K562 (cell line): ENCODE measurements around the gene SELPLG. TPM values are rescaled to one million over a fixed set of nuclear protein-coding genes. Genes with fewer than 3 reads are reported as not detected.

Experiments
- BDP1 ChIP-seq: IDR thresholded peaks from 3 replicates; pipeline ENCODE4 v1.6.1; 2011; ENCODE audit not compliant: insufficient read length, insufficient read depth
- CBX1 ChIP-seq: sonication (generic); IDR thresholded peaks from 2 replicates; pipeline ENCODE4 v1.6.1; 2016; ENCODE audit warnings: antibody characterized with exemption, low read depth, mild to moderate bottlenecking
- COPS2 ChIP-seq: fragments of 450-650 bp; conservative IDR thresholded peaks from 2 replicates; pipeline ENCODE4 v1.6.1; 2016; ENCODE audit warnings: mild to moderate bottlenecking, moderate library complexity
- CREB1 ChIP-seq, 2 experiments: sonication (generic) in 1 of 2; formaldehyde crosslinking in 1 of 2; IDR thresholded peaks; 2 replicates each; pipeline versions ENCODE4 v1.6.1 to v1.8.0; 2012 to 2022; ENCODE audit warnings: inconsistent platforms in 1 of 2, mild to moderate bottlenecking in 1 of 2, missing genetic modification reagents in 1 of 2, moderate library complexity in 1 of 2
- CSDE1 ChIP-seq, 2 experiments: fragments of 450-650 bp; IDR thresholded peaks; 2 replicates each; pipeline ENCODE4 v1.6.1; 2016; ENCODE audit warnings: mild to moderate bottlenecking in 1 of 2
- MBD2 ChIP-seq: sonication (generic); IDR thresholded peaks from 2 replicates; pipeline ENCODE4 v1.6.1; 2016; ENCODE audit warnings: low read depth, borderline replicate concordance
- MTA2 ChIP-seq: fragments of 450-650 bp; IDR thresholded peaks from 2 replicates; pipeline ENCODE4 v1.6.1; 2016; ENCODE audit warnings: low read depth
- NR4A1 ChIP-seq, 2 experiments: fragments of 250-450 bp in 1 of 2; fragments of 450-650 bp in 1 of 2; sonication (Bioruptor Pico) in 1 of 2; IDR thresholded peaks; 2 replicates each; pipeline versions ENCODE4 v1.4.0 to v1.6.1; 2016 to 2020; ENCODE audit warnings: mild to moderate bottlenecking in 2 of 2, missing compliant biosample characterization in 1 of 2, missing genetic modification characterization in 1 of 2, moderate library complexity in 1 of 2
- RFX7 ChIP-seq: fragments of 250-450 bp; sonication (Bioruptor Pico); IDR thresholded peaks from 2 replicates; pipeline ENCODE4 v1.5.1; 2021; ENCODE audit warnings: mild to moderate bottlenecking
- SMARCA5 ChIP-seq: fragments of 450-650 bp; IDR thresholded peaks from 2 replicates; pipeline ENCODE4 v1.6.1; 2016
- U2AF2 ChIP-seq: fragments of 200-400 bp; formaldehyde crosslinking; optimal IDR thresholded peaks from 2 replicates; pipeline ENCODE3; 2017; ENCODE audit warnings: low read depth, mild to moderate bottlenecking, low read length
- WHSC1 ChIP-seq: IDR thresholded peaks from one replicate; pipeline ENCODE4 v1.6.1; 2012; ENCODE audit warnings: low read length, control low read depth, inconsistent platforms
- ZBTB49 ChIP-seq: sonication (generic); formaldehyde crosslinking; IDR thresholded peaks from 2 replicates; pipeline ENCODE4 v1.8.0; 2022; ENCODE audit warnings: missing genetic modification reagents, mild to moderate bottlenecking, borderline replicate concordance
- ZNF197 ChIP-seq: fragments of 200-800 bp; sonication (Bioruptor generic); IDR thresholded peaks from 2 replicates; pipeline ENCODE4 v1.6.1; 2016; ENCODE audit warnings: low read depth, missing genetic modification characterization, missing compliant biosample characterization
- ZNF212 ChIP-seq: fragments of 450-650 bp; formaldehyde crosslinking; IDR thresholded peaks from 2 replicates; pipeline ENCODE4 v1.4.0; 2020; ENCODE audit warnings: mild to moderate bottlenecking
- ZNF740 ChIP-seq, 3 experiments: fragments of 200-800 bp in 1 of 3; sonication (Bioruptor generic) in 1 of 3; sonication (generic) in 1 of 3; formaldehyde crosslinking in 1 of 3; IDR thresholded peaks; 2 replicates each; pipeline versions ENCODE4 v1.6.1 to v1.8.0; 2016 to 2022; ENCODE audit warnings: mild to moderate bottlenecking in 2 of 3, missing compliant biosample characterization in 2 of 3, missing genetic modification characterization in 2 of 3, missing genetic modification reagents in 1 of 3
- polyA plus RNA-seq, 8 experiments: library from polyadenylated mRNA; depleted of rRNA in 4 of 8; stranded (reverse) in 5 of 8; unstranded in 3 of 8; fragments of >200 nt; fragmentation: Nextera tagmentation in 2 of 8; fragmentation: Illumina TruSeq in 1 of 8; extraction: Ambion mirVana in 2 of 8; extraction: Trizol in 1 of 8; gene quantifications; 2 replicates each; pipeline versions ENCODE4 v1.2.1 to v1.2.3, GENCODE V29; 2011 to 2014; ENCODE audit warnings: inconsistent platforms in 1 of 8, missing spikeins in 1 of 8
- total RNA-seq, 7 experiments: library from RNA; depleted of rRNA in 6 of 7; stranded (reverse); fragments of >200 nt in 6 of 7; fragmentation: Illumina TruSeq in 2 of 7; extraction: Trizol in 2 of 7; gene quantifications; 2 replicates each; pipeline versions ENCODE4 v1.2.1 to v1.2.3, GENCODE V29; 2011 to 2021; ENCODE audit warnings: low replicate concordance in 1 of 7
- TF ChIP-seq, protein P1 (sequence below): sonication (generic); formaldehyde crosslinking; IDR thresholded peaks from 2 replicates; pipeline ENCODE4 v1.8.1; 2023; ENCODE audit warnings: mild to moderate bottlenecking, missing genetic modification reagents
- TF ChIP-seq, protein P2 (sequence below): fragments of 250-450 bp; sonication (Bioruptor Pico); IDR thresholded peaks from 2 replicates; pipeline ENCODE4 v1.6.1; 2021; ENCODE audit warnings: mild to moderate bottlenecking

The SELPLG gene
- total and polyA plus RNA-seq, 9 of the 15 experiments (the other 6 are each of a cell fraction or from before 2014, with no cell fraction given): 0.22 to 10.2 (median 1.7) TPM

DNA sequence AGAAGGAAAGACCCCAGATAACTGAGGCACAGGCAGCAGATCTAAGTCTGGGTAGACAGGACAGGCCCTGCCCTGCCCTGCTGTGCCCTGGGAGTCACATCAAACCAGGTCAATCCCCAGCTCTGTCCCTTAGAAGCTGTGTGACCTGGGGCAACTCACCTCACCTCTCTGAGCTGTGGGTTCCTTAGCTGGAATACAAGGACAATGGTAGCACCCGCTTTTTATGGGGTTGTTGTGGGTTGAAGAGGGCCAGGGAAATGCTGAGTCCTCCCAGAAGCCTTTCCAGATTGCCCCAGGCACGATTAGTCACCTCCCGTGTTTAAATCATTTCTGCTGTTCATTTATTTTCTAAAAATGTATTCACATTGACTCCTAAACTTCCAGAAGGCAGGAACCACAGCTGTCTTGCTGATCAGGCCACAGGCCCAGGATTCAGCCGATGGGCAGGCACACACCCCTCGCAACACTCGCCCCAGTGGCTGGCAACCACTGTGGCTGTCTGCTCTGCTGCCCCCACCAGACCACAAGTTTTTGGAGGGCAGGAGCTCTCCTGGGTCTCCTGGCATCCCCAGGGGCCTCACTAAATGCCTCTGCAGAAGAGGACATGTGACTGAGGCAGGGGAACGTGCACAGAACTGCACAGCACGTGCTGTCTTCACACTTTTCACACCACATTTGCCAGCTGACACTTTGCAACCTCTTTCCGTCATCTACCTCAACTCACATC is 3.0 kb downstream of the SELPLG start (continued):
- no peak for TF ChIP-seq COPS2
- TF ChIP-seq NR4A1 (CRISPR knock-in tag; IDR thresholded peaks at IDR 0.05): no peak
- no peak for TF ChIP-seq NR4A1 (tag; IDR thresholded peaks at IDR 0.05)
- peak; percentile 86; the same call in 1 of the 2 replicates for TF ChIP-seq SMARCA5
- TF ChIP-seq U2AF2: no peak
- no peak for TF ChIP-seq MBD2
- 0 out of 2 replicates have a peak, but pooled peaks have one; percentile 46 for TF ChIP-seq CBX1
- TF ChIP-seq, protein P1, sequence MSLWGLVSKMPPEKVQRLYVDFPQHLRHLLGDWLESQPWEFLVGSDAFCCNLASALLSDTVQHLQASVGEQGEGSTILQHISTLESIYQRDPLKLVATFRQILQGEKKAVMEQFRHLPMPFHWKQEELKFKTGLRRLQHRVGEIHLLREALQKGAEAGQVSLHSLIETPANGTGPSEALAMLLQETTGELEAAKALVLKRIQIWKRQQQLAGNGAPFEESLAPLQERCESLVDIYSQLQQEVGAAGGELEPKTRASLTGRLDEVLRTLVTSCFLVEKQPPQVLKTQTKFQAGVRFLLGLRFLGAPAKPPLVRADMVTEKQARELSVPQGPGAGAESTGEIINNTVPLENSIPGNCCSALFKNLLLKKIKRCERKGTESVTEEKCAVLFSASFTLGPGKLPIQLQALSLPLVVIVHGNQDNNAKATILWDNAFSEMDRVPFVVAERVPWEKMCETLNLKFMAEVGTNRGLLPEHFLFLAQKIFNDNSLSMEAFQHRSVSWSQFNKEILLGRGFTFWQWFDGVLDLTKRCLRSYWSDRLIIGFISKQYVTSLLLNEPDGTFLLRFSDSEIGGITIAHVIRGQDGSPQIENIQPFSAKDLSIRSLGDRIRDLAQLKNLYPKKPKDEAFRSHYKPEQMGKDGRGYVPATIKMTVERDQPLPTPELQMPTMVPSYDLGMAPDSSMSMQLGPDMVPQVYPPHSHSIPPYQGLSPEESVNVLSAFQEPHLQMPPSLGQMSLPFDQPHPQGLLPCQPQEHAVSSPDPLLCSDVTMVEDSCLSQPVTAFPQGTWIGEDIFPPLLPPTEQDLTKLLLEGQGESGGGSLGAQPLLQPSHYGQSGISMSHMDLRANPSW (CRISPR knock-in tag): no peak
- TF ChIP-seq WHSC1: peak; percentile 91
- 0 out of 2 replicates have a peak, but pooled peaks have one; percentile 12 for TF ChIP-seq ZBTB49 (CRISPR knock-in tag)
- no peak for TF ChIP-seq RFX7 (CRISPR knock-in tag)
- TF ChIP-seq CSDE1 (IDR thresholded peaks at IDR 0.05): no peak
- TF ChIP-seq BDP1: no peak
- TF ChIP-seq CREB1 (IDR thresholded peaks at IDR 0.05): no peak
- 0 out of 2 replicates have a peak, but pooled peaks have one; percentile 17 for TF ChIP-seq CREB1 (CRISPR knock-in tag; IDR thresholded peaks at IDR 0.05)
- peak; percentile 62; the same call in 1 of the 2 replicates for TF ChIP-seq ZNF197 (CRISPR knock-in tag)
- TF ChIP-seq ZNF740 (CRISPR knock-in tag; IDR thresholded peaks at IDR 0.05): no peak
- TF ChIP-seq ZNF740 (tag; IDR thresholded peaks at IDR 0.05): no peak
- TF ChIP-seq, protein P2, sequence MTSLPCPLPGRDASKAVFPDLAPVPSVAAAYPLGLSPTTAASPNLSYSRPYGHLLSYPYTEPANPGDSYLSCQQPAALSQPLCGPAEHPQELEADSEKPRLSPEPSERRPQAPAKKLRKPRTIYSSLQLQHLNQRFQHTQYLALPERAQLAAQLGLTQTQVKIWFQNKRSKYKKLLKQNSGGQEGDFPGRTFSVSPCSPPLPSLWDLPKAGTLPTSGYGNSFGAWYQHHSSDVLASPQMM (CRISPR knock-in tag): no peak
- TF ChIP-seq ZNF212 (CRISPR knock-in tag): no peak
- TF ChIP-seq MTA2: no peak
